SK-N-SH (cell line): ENCODE measurements around the gene CBFA2T3. TPM values are rescaled to one million over a fixed set of nuclear protein-coding genes. Genes with fewer than 3 reads are reported as not detected.

Source experiments
- CTCF ChIA-PET: fragments of 300-600, 350-600 bp; formaldehyde crosslinking; extraction: SDS; loops from one replicate; lab custom pipeline; 2021; lab: Yijun Ruan, JAX
- POLR2A ChIA-PET: fragments of 350-600 bp; sonication (Branson Sonifier 250); formaldehyde crosslinking; extraction: SDS; loops from one replicate; lab custom pipeline; 2020; ENCODE audit warnings: antibody characterized with exemption, inconsistent platforms; lab: Yijun Ruan, JAX
- DNase-seq: peaks from one replicate; pipeline ENCODE4 v3.0.0; 2012
- H2AFZ ChIP-seq: fragments of 200-600 bp; sonication (generic); 2 replicates; pipeline ENCODE4 v1.8.1; 2016; ENCODE audit warnings: antibody characterized with exemption, mild to moderate bottlenecking, low read depth
- H3F3A ChIP-seq: fragments of 200-600 bp; sonication (generic); replicated peaks from 2 replicates; pipeline ENCODE3; 2016; ENCODE audit warnings: antibody characterized with exemption, mild to moderate bottlenecking; ENCODE audit not compliant: insufficient read depth
- H3K27ac ChIP-seq, 2 experiments: fragments of 200-500 bp in 1 of 2; fragments of 200-600 bp in 1 of 2; sonication (Bioruptor generic) in 1 of 2; sonication (generic), shearing (Covaris generic) in 1 of 2; 2 replicates each; pipeline versions ENCODE4 v1.5.1 to v1.6.1; 2014 to 2016; ENCODE audit warnings: low read depth in 2 of 2, inconsistent platforms in 1 of 2, low read length in 1 of 2, mild to moderate bottlenecking in 1 of 2, mixed read lengths in 1 of 2
- H3K27me3 ChIP-seq: fragments of 200-600 bp; sonication (generic), shearing (Covaris generic); 2 replicates; pipeline ENCODE4 v1.6.1; 2016; ENCODE audit warnings: mixed run types; ENCODE audit not compliant: insufficient read depth
- H3K36me3 ChIP-seq, 2 experiments: fragments of 200-500 bp in 1 of 2; fragments of 200-600 bp in 1 of 2; sonication (Bioruptor generic) in 1 of 2; sonication (generic) in 1 of 2; replicated peaks in 1 of 2; 2 replicates each; pipeline versions ENCODE3 to v1.5.1; 2014 to 2016; ENCODE audit warnings: low read length in 1 of 2, mild to moderate bottlenecking in 1 of 2; ENCODE audit not compliant: insufficient read depth in 2 of 2, control insufficient read depth in 1 of 2
- H3K4me1 ChIP-seq, 2 experiments: fragments of 200-500 bp in 1 of 2; fragments of 200-600 bp in 1 of 2; sonication (Bioruptor generic) in 1 of 2; sonication (generic), shearing (Covaris generic) in 1 of 2; 2 replicates each; pipeline versions ENCODE4 v1.5.1 to v1.6.1; 2014 to 2016; ENCODE audit warnings: low read depth in 1 of 2, low read length in 1 of 2, mixed run types in 1 of 2; ENCODE audit not compliant: insufficient read depth in 2 of 2, control insufficient read depth in 1 of 2
- H3K4me2 ChIP-seq: fragments of 200-600 bp; sonication (generic), shearing (Covaris generic); 2 replicates; pipeline ENCODE4 v1.6.1; 2017; ENCODE audit warnings: mixed run types
- H3K4me3 ChIP-seq, 2 experiments: fragments of 200-500 bp in 1 of 2; fragments of 200-600 bp in 1 of 2; sonication (Bioruptor generic) in 1 of 2; sonication (generic), shearing (Covaris generic) in 1 of 2; 2 replicates each; pipeline versions ENCODE4 v1.5.1 to v1.8.1; 2014 to 2016; ENCODE audit warnings: low read depth in 2 of 2, inconsistent platforms in 1 of 2, low read length in 1 of 2, mild to moderate bottlenecking in 1 of 2, mixed read lengths in 1 of 2, moderate library complexity in 1 of 2
- H3K79me2 ChIP-seq: fragments of 200-600 bp; sonication (generic); 2 replicates; pipeline ENCODE4 v1.8.1; 2017; ENCODE audit warnings: mild to moderate bottlenecking; ENCODE audit not compliant: insufficient read depth
- H3K9ac ChIP-seq: fragments of 200-600 bp; sonication (generic); 2 replicates; pipeline ENCODE4 v1.6.1; 2017; ENCODE audit warnings: mixed run types
- H3K9me2 ChIP-seq: fragments of 200-600 bp; sonication (generic); 2 replicates; pipeline ENCODE4 v1.6.1; 2017; ENCODE audit warnings: mixed run types
- H3K9me3 ChIP-seq: fragments of 200-600 bp; sonication (generic); 2 replicates; pipeline ENCODE4 v1.6.1; 2017; ENCODE audit warnings: mixed run types, mild to moderate bottlenecking, moderate library complexity
- H4K20me1 ChIP-seq: fragments of 200-600 bp; sonication (generic); 2 replicates; pipeline ENCODE4 v1.6.1; 2017; ENCODE audit warnings: mild to moderate bottlenecking, mixed run types; ENCODE audit not compliant: insufficient read depth
- CTCF ChIP-seq: fragments of 200-600 bp; sonication (generic); IDR thresholded peaks from 2 replicates; pipeline ENCODE4 v1.6.1; 2017; ENCODE audit warnings: antibody characterized with exemption, mild to moderate bottlenecking, moderate library complexity
- FOSL2 ChIP-seq: IDR thresholded peaks from 2 replicates; pipeline ENCODE4 v1.4.0; 2012; ENCODE audit warnings: low read depth, mild to moderate bottlenecking, moderate library complexity, borderline replicate concordance
- FOXM1 ChIP-seq: IDR thresholded peaks from 2 replicates; pipeline ENCODE4 v1.4.0; 2012; ENCODE audit warnings: low read depth, mild to moderate bottlenecking
- IRF3 ChIP-seq: fragments of 150-350 bp; IDR thresholded peaks from 2 replicates; pipeline ENCODE4 v1.6.1; 2016; ENCODE audit warnings: mild to moderate bottlenecking, low read depth, low read length
- JUND ChIP-seq: IDR thresholded peaks from 2 replicates; pipeline ENCODE4 v1.4.0; 2012
- MXI1 ChIP-seq: IDR thresholded peaks from 2 replicates; pipeline ENCODE4 v1.6.1; 2012; ENCODE audit warnings: mild to moderate bottlenecking, low read depth, low read length, improper control_type of control experiment
- PBX3 ChIP-seq: IDR thresholded peaks from 2 replicates; pipeline ENCODE4; 2012
- RFX5 ChIP-seq: IDR thresholded peaks from 2 replicates; pipeline ENCODE4 v1.6.1; 2012; ENCODE audit warnings: mild to moderate bottlenecking, improper control_type of control experiment, low read length
- SIN3A ChIP-seq: IDR thresholded peaks from 2 replicates; pipeline ENCODE4 v1.6.1; 2012; ENCODE audit warnings: low read depth, mild to moderate bottlenecking, low read length, moderate library complexity, borderline replicate concordance
- SMC3 ChIP-seq: IDR thresholded peaks from 2 replicates; pipeline ENCODE4 v1.6.1; 2012; ENCODE audit warnings: low read depth, low read length, improper control_type of control experiment
- TAF1 ChIP-seq: IDR thresholded peaks from 2 replicates; pipeline ENCODE4 v1.6.1; 2012; ENCODE audit warnings: low read depth, mild to moderate bottlenecking, low read length, moderate library complexity, borderline replicate concordance
- TEAD4 ChIP-seq: IDR thresholded peaks from 2 replicates; pipeline ENCODE4 v1.4.0; 2012; ENCODE audit warnings: mild to moderate bottlenecking, borderline replicate concordance; ENCODE audit not compliant: insufficient read depth
- YY1 ChIP-seq: IDR thresholded peaks from 2 replicates; pipeline ENCODE4 v1.4.0; 2012; ENCODE audit warnings: low read depth, mild to moderate bottlenecking
- WGBS: methylation state at CpG from one replicate; pipeline ENCODE4 v1.1.6; 2017; ENCODE audit warnings: low lambda C conversion rate; 5-methylcytosine and 5-hydroxymethylcytosine counted together
- polyA plus RNA-seq, 3 experiments: library from polyadenylated mRNA; depleted of rRNA; stranded (reverse); fragments of >200 nt; gene quantifications; 2 replicates each; pipeline ENCODE4 v1.2.3, GENCODE V29; 2012
- TF ChIP-seq, protein P1 (sequence below): IDR thresholded peaks from 2 replicates; pipeline ENCODE4 v1.4.0; 2012; ENCODE audit warnings: low read depth, borderline replicate concordance
- TF ChIP-seq, protein P2 (sequence below): IDR thresholded peaks from 2 replicates; pipeline ENCODE4 v1.4.0; 2012; ENCODE audit warnings: low read depth

Gene CBFA2T3
- polyA plus RNA-seq, 1 of the 3 experiments (the other 2 are of a cell fraction), result not detected

- CTCF ChIA-PET, result interaction anchor here (0.7 to 1.4 kb wide), 3 partner anchors 10 to 205 kb away, joined by 3 to 7 read pairs (median 3); no protein-coding TSS in a partner anchor
- no peaks in the 10 kb centered on the region for H3K9me2 ChIP-seq
- 92% methylated on average over 6 of the region's 21 CpGs for WGBS
- H4K20me1 ChIP-seq, result 0 out of 2 replicates have a peak, but pooled peaks cover 3% of the 10 kb centered on the region
- no peaks in the 10 kb centered on the region for H3F3A ChIP-seq
- no peaks in the 10 kb centered on the region for H3K4me1 ChIP-seq
- POLR2A ChIA-PET, result no interaction called here
- no peak overlapping the region for H3K27ac ChIP-seq
- H3K9me3 ChIP-seq, result no peaks in the 10 kb centered on the region
- no peaks in the 10 kb centered on the region for H3K27me3 ChIP-seq
- no peak for DNase-seq
- H2AFZ ChIP-seq, result no peak overlapping the region
- H3K4me2 ChIP-seq, result no peak overlapping the region
- TF ChIP-seq MXI1 (no peak), TAF1 (no peak), FOXM1 (no peak), FOSL2 (no peak), YY1 (no peak), TEAD4 (no peak), SIN3A (no peak), IRF3 (no peak), JUND (no peak), PBX3 (no peak), SMC3 (no peak), CTCF (no peak), RFX5 (no peak)
- TF ChIP-seq, protein P1, sequence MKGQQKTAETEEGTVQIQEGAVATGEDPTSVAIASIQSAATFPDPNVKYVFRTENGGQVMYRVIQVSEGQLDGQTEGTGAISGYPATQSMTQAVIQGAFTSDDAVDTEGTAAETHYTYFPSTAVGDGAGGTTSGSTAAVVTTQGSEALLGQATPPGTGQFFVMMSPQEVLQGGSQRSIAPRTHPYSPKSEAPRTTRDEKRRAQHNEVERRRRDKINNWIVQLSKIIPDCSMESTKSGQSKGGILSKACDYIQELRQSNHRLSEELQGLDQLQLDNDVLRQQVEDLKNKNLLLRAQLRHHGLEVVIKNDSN, result no peak
- TF ChIP-seq, protein P2, sequence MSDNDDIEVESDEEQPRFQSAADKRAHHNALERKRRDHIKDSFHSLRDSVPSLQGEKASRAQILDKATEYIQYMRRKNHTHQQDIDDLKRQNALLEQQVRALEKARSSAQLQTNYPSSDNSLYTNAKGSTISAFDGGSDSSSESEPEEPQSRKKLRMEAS, result no peak
- H3K79me2 ChIP-seq, result no peaks in the 10 kb centered on the region
- H3K36me3 ChIP-seq, result peaks cover 0 to 3% of the 10 kb centered on the region in 2 experiments
- H3K9ac ChIP-seq, result no peak overlapping the region
- H3K4me3 ChIP-seq, result no peak overlapping the region
Observed at GRCh38 chr16:88848557-88848956, 128.4 kb downstream of the CBFA2T3 start.
